Left lung (tissue), 8 donors: ENCODE data around the gene CALML3. TPM values are rescaled to one million over a fixed set of nuclear protein-coding genes. Genes with fewer than 3 reads are reported as not detected.

Source experiments
- polyA plus RNA-seq, 6 donors: library from polyadenylated mRNA; unstranded; fragments of 120-200 nt; gene quantifications; one replicate each; pipeline ENCODE4 v1.2.1, GENCODE V29; 2013; ENCODE audit not compliant: insufficient read length in 6 of 6
- total RNA-seq, 2 donors: library from RNA; stranded (reverse); fragmentation: NEBNext Ultra II Directional; extraction: Animal tissue kit (Norgen Biotek cat#: 25700); gene quantifications; one replicate each; pipeline ENCODE4 v1.2.1, GENCODE V29; 2021
- donor health status: DM: no; HTN: yes; CAD: no.
- donor health status: DM: no; HTN: no; CAD: no.

Gene CALML3
- total and polyA plus RNA-seq, 8 donors: 0.28 to 0.87 (median 0.64) TPM; not detected in 2

Other genes with a start within 250 kb of the CALML3 start
- under 1 TPM in 1 of 2 donors, not detected in 1; 0.35 TPM for gene UCN3, start 160.0 kb upstream of the CALML3 start, total RNA-seq
- gene UCN3, start 160.0 kb upstream of the CALML3 start, polyA plus RNA-seq: 1 to 10 TPM in 2 of 6 donors, under 1 TPM in 4; 0.58 to 1.6 (median 0.77) TPM
- gene TUBAL3, start 120.1 kb upstream of the CALML3 start, total RNA-seq: not detected
- gene TUBAL3, start 120.1 kb upstream of the CALML3 start, polyA plus RNA-seq: under 1 TPM in 2 of 6 donors, not detected in 4; 0.10 to 0.11 TPM
- gene NET1, start 112.4 kb upstream of the CALML3 start, total RNA-seq: 10 to 100 TPM; 36.3 to 45.2 TPM
- gene NET1, start 112.4 kb upstream of the CALML3 start, polyA plus RNA-seq: 100 to 1,000 TPM; 139 to 221 (median 167) TPM
- not detected for gene CALML5, start 25.4 kb upstream of the CALML3 start, total RNA-seq
- not detected for gene CALML5, start 25.4 kb upstream of the CALML3 start, polyA plus RNA-seq
- gene ASB13, start 141.6 kb downstream of the CALML3 start, total RNA-seq: 10 to 100 TPM; 12.9 to 19.6 TPM
- 10 to 100 TPM in 4 of 6 donors, 1 to 10 TPM in 2; 9.0 to 14.9 (median 11.4) TPM for gene ASB13, start 141.6 kb downstream of the CALML3 start, polyA plus RNA-seq
- gene TASOR2, start 159.9 kb downstream of the CALML3 start, total RNA-seq: 10 to 100 TPM; 54.1 to 66.5 TPM
- 10 to 100 TPM; 35.5 to 45.3 (median 38.3) TPM for gene TASOR2, start 159.9 kb downstream of the CALML3 start, polyA plus RNA-seq